ENCODE data around the gene SMIM28.
"Not testable (repeated sequence)": the region's sequence is repeated elsewhere in the genome, so short reads cannot be mapped to it uniquely, and the experiment has no call there.

The SMIM28 gene

DNA sequence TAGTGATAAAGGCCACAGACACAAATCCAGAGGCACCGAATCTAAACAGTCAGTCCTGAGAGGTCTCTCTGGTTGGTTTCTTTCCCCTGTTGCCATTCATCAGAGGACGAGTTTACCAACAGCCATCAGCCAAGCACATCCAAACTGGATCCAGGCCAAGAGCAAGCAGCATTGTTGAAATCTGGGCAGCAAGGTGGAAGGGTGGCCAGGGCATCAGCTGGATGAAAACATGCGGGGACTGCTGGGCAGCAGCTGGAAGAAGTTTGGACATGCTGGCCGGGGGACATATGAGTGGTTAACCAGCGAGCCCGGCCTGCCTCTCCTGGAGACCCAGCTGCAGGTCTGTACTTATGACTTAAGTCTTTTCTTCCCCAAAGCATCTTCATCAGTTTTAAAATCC is at the start of gene SMIM28:
Gene SMIM28 (plus strand): TSS at position 62 of the 400 bp plus-strand sequence. CDS start 168 bp downstream, at position 230.
- no peak for DNase-seq (ENCODE audit: low read depth in 2 of 2, low spot score in 1 of 2)

GRCh38 chr6:138328210-138328609 is 49.5 kb upstream of the SMIM28 start:
- no peak for DNase-seq (ENCODE audit: low read depth in 2 of 2, low spot score in 1 of 2)

- no peak for DNase-seq (ENCODE audit: low read depth in 2 of 2, low spot score in 1 of 2)
Observed at GRCh38 chr6:138330763-138331162, 46.9 kb upstream of the SMIM28 start.

DNA sequence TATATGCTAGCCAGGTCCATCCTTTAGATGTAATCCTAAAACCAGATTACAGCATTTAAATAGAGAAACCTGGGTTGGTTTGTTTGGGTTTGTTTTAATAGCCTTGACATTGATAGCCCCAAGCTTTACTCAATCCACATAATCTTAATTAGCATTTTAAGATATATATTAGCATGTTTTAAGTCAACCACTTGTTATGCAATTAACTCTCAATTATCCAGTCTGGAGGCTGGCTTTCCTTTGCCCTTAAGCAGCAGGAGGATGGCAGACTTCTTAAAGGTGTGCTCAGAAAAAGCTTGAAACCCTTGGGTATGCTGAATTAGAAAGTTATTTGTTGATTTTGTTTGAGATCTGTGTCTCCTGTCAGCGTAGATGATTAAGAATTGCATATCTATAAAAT is 46.3 kb upstream of the SMIM28 start:
- DNase-seq (ENCODE audit: low read depth in 2 of 2, low spot score in 1 of 2), result no peak

DNA sequence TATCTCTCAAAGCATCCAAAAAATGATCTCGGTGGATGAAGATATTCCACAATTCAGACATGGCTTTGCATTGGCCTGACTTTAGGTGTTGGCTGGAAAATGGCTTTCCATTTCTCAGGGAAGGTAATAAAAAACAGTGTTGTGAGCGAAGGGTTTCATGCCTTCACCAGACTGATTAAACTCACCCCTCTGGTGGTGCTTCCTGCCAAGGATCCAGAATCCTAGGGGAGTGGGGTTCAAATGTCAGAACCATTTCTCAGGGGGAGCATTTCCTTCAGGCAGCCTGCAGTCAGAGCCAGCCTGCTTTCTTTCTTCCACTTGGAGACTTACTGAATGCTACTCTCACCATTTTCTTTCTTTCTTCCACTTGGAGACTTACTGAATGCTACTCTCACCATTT is 45.7 kb upstream of the SMIM28 start:
- no peak for DNase-seq (ENCODE audit: low read depth in 2 of 2, low spot score in 1 of 2)

DNA sequence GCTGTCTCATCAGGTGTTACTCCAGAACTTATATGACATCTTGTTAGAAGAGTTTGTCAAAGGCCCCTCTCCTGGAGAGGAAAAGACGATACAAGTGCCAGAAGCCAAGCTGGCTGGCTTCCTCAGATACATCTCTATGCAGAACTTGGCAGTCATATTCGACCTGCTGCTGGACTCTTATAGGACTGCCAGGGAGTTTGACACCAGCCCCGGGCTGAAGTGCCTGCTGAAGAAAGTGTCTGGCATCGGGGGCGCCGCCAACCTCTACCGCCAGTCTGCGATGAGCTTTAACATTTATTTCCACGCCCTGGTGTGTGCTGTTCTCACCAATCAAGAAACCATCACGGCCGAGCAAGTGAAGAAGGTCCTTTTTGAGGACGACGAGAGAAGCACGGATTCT is 43.7 kb upstream of the SMIM28 start:
- DNase-seq (ENCODE audit: low read depth in 2 of 2, low spot score in 1 of 2), result no peak

DNA sequence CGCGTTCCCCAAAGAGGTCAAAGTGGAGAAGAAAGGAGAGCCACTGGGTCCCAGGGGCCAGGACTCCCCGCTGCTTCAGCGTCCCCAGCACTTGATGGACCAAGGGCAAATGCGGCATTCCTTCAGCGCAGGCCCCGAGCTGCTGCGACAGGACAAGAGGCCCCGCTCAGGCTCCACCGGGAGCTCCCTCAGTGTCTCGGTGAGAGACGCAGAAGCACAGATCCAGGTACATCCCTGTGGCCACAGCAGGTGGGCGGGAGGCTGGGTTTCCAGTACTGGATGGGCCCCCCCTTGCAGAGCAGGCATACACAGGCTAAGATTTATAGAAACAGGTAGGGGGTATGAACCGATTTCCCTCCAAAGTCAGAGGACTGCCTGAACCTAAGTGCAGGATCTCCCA is 42.7 kb upstream of the SMIM28 start:
- no peak for DNase-seq (ENCODE audit: low read depth in 2 of 2, low spot score in 1 of 2)

- DNase-seq (ENCODE audit: low read depth in 2 of 2, low spot score in 1 of 2), result no peak
Observed at GRCh38 chr6:138336221-138336620, 41.5 kb upstream of the SMIM28 start.

DNA sequence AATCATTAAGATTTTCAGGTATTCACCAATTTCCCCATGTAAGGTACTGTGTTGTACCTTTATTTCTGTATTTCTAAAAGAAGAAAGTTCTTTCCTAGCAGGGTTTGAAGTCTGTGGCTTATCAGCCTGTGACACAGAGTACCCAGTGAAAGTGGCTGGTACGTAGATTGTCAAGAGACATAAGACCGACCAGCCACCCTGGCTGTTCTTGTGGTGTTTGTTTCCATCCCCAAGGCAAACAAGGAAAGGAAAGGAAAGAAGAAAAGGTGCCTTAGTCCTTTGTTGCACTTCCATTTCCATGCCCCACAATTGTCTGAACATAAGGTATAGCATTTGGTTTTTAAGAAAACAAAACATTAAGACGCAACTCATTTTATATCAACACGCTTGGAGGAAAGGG is 40.6 kb upstream of the SMIM28 start:
- no peak for DNase-seq (ENCODE audit: low read depth in 2 of 2, low spot score in 1 of 2)

GRCh38 chr6:138339024-138339423 is 38.7 kb upstream of the SMIM28 start:
- DNase-seq (ENCODE audit: low read depth in 2 of 2, low spot score in 1 of 2), result no peak

DNA sequence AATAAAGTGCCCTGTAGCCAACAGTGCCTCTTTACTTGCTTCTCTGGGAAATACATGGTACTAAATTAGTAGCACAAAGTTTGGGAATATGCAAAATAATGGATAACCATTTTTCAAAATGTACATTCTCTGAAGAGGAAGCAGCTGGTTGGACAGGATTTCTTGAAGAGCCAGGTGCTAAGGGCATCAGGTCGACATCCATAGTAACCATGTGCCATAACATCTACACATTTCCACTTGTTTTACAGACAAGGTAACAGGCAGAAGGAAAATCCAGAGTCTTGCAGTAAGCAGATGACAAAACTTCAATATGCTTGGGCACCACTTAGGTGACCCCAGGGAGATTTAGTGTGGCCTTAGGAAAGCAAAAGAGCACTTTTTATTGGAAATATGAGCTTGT is 36.5 kb upstream of the SMIM28 start:
- no peak for DNase-seq (ENCODE audit: low read depth in 2 of 2, low spot score in 1 of 2)

GRCh38 chr6:138343112-138343511 is 34.6 kb upstream of the SMIM28 start:
- no peak for DNase-seq (ENCODE audit: low read depth in 2 of 2, low spot score in 1 of 2)

DNA sequence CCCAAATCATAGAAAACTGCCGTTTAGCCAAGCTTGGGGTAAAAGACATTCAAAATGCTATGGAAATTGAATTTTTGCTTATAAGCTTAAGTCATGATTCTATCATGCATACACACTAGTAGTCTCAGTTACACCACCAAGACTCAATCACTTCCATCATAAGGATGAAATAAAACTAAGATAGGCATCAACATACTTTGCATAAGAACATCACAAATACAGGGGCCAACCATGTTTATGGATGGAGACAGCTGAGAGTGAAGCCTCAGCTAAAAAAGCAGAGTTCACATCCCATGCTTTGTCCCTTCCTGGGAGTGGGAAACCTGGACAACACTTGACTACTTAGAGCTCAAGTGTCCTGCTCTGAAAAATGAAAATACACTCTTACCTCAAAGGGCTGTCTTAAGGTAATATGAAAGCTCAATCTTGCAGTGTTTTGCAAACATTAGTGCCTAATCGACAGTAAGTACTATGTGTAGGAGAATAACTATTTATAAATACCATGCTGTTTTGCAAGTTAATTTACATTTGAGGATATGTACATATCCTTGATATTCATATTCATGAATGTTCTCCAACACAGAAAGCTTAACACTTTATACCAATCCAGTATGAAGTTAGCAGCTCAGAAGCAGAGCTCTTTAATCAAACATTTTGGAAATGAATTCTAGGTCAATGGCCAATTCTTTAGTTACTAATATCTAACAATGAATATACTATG is 32.0 kb upstream of the SMIM28 start:
- no peak for DNase-seq (ENCODE audit: low read depth in 2 of 2, low spot score in 1 of 2)

DNA sequence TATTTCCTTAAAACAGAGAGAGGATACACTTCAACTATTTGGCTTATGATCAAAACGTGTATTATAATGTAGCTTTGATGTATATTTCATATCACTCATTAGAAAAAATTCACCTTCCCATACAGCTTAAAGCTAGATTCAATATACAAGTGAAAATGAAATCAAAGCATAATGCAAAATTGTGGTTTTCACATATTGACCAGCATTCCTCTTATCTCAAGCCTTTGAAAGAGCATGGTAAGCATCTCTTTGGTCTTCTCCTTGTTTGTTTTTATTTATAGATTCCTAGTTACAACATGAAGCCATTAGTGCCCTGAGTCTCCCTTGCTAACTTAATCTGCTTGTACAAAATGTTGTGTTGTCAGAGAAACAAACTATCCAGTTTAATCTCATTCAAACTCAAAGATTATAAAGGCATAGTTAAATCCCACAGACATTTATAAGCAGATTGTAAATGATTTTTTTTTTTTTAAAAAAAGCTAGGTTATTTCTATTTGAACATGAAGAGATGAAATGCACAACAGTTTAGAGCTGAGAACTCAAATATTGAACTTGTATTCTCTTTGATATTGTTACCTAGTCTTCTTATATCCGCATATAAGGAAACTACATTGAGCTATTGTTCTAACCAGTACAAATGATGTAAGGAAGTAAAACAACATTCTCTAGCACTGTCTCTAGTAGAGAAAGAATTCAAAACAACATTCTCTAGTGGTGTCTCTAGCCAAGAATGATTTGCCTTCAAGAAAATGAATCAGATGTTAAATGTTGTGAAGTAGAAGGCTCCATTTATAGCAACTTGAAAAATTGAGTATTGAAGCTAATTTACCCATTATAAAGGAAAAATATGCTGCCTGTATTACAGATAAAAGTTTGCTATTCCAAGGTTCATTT is 31.2 kb upstream of the SMIM28 start:
- no peak for DNase-seq (ENCODE audit: low read depth in 2 of 2, low spot score in 1 of 2)

- DNase-seq (ENCODE audit: low read depth in 2 of 2, low spot score in 1 of 2), result no peak
Observed at GRCh38 chr6:138347864-138348263, 29.8 kb upstream of the SMIM28 start.

DNA sequence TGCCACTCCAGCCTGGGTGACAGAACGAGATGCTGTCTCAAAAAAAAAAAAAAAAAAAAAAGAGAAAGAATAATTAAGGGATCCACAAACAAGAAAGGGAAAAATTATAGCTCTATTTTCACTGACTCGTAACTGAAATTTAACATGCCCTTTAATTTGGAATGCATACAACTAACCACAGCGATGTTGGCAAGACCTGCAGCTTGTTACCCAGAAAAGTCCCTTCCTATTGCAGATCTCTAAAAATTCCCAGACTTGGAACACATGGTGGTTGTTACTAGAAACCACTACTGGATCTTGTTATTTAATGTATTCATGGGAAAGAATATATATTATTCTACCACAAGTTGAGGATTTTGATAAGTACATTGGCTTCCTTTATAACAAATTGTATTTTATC is 27.8 kb upstream of the SMIM28 start:
- no peak for DNase-seq (ENCODE audit: low read depth in 2 of 2, low spot score in 1 of 2)

- DNase-seq (ENCODE audit: low read depth in 2 of 2, low spot score in 1 of 2), result no peak
Observed at GRCh38 chr6:138357928-138358327, 19.8 kb upstream of the SMIM28 start.

GRCh38 chr6:138368684-138369083 is 9.0 kb upstream of the SMIM28 start:
- not testable (repeated sequence) for DNase-seq (ENCODE audit: low read depth in 2 of 2, low spot score in 1 of 2)

- DNase-seq (ENCODE audit: low read depth in 2 of 2, low spot score in 1 of 2), result no peak
Observed at GRCh38 chr6:138370631-138371451, 6.9 kb upstream of the SMIM28 start.

GRCh38 chr6:138371452-138371711 is 6.3 kb upstream of the SMIM28 start:
- DNase-seq (ENCODE audit: low read depth in 2 of 2, low spot score in 1 of 2), result no peak

DNA sequence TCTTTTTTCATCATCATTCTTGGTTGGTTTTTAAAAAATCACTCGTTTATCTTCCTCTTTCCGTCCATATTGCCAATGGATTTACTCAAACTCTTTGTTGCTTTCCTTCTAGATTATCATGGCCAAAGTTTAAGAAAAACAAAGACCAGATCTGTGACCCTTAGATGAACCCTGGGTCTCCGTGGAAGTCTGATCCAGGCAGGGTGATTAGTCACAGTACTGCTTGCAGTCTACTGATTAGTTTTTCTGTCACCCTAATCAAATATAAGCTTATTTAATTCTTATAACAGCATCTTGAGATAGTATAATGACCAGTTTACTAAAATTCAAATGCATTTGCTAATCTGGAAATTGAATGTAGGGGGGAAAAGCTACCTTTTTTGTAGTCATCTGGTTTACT is 6.0 kb upstream of the SMIM28 start:
- no peak for DNase-seq (ENCODE audit: low read depth in 2 of 2, low spot score in 1 of 2)

Data from stimulated activated CD8-positive, alpha-beta memory T cell treated with anti-CD3 and anti-CD28 coated beads, Interleukin-4, amount 100 ng/mL, for 4 hours (primary cell).